ENCODE measurements around the gene KCNJ11. TPM values are rescaled to one million over a fixed set of nuclear protein-coding genes. Genes with fewer than 3 reads are reported as not detected.

Gene KCNJ11
- total RNA-seq, 1 donor from 2014 or later = 1.9 TPM

DNA sequence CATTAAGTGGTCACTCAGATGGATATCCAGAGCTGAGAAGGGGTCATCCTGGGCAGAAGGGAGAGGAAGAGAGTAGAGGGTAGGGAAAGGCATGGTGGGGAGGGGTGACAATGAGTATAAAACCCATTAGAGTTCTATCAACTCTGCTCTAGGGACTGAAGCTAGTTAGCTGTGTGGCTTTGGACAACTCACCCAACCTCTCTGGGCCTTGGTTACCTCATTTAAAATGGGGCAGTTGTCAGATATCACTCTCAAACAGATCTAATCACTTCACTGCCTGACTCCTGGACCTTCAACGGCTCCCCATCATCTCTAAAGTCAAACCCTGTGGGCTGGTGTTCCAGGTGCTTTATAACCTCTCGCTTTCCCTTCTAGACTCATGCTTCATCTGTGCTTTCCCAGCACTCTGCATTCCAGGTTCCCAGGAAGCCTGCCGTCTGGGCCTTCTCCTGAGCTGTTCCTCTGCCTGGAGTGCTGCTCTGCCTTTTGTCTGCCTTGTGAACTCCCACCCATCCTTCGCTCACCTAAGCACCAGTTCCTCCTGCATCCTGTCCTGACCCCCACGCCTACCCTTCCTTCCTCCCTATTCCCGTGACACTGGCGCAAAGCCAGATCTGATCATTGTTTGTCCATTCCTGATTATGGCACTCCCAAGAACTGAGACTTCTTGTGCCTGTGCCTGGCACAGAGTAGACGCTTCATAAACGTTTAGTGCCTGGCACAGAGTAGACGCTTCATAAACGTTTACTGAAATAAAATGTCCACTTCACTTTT is 22.3 kb upstream of the KCNJ11 start:
- Mint-ChIP-seq H3K4me3 (no peak overlapping the region), H3K9me3 (no peaks in the 10 kb centered on the region), H3K36me3 (no peaks in the 10 kb centered on the region), H3K4me1 (peaks cover 17% of the 10 kb centered on the region), H3K27ac (peak overlapping the region; percentile 2), H3K27me3 (ENCODE audit: insufficient read depth, low read depth) (peaks cover 9% of the 10 kb centered on the region)
- TF ChIP-seq EZH2 (IDR thresholded peaks at IDR 0.05) (no peak), EZH2phosphoT487 (IDR thresholded peaks at IDR 0.05) (no peak)
- TF ChIP-seq, protein P1, sequence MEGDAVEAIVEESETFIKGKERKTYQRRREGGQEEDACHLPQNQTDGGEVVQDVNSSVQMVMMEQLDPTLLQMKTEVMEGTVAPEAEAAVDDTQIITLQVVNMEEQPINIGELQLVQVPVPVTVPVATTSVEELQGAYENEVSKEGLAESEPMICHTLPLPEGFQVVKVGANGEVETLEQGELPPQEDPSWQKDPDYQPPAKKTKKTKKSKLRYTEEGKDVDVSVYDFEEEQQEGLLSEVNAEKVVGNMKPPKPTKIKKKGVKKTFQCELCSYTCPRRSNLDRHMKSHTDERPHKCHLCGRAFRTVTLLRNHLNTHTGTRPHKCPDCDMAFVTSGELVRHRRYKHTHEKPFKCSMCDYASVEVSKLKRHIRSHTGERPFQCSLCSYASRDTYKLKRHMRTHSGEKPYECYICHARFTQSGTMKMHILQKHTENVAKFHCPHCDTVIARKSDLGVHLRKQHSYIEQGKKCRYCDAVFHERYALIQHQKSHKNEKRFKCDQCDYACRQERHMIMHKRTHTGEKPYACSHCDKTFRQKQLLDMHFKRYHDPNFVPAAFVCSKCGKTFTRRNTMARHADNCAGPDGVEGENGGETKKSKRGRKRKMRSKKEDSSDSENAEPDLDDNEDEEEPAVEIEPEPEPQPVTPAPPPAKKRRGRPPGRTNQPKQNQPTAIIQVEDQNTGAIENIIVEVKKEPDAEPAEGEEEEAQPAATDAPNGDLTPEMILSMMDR (IDR thresholded peaks at IDR 0.05) = no peak
- no peaks in the 10 kb centered on the region for H3K36me3 ChIP-seq
- peaks cover 11% of the 10 kb centered on the region for H3F3A ChIP-seq (ENCODE audit: low read depth)
- H2AFZ ChIP-seq (replicated peaks) = no peak overlapping the region
- no peak overlapping the region for H3K27ac ChIP-seq
- H3K9ac ChIP-seq = no peak overlapping the region
- no peaks in the 10 kb centered on the region for H3K9me3 ChIP-seq (ENCODE audit: low read depth)
- no peaks in the 10 kb centered on the region for H3K79me2 ChIP-seq (ENCODE audit: low read depth)
- H3K4me3 ChIP-seq = no peak overlapping the region
- H3K4me1 ChIP-seq = peaks cover 18% of the 10 kb centered on the region
- no peak overlapping the region for H3K4me2 ChIP-seq
- H3K27me3 ChIP-seq = peaks cover 18% of the 10 kb centered on the region
- peaks cover 4% of the 10 kb centered on the region for H4K20me1 ChIP-seq (ENCODE audit: low read depth)
- no peak for DNase-seq (ENCODE audit: low spot score)

DNA sequence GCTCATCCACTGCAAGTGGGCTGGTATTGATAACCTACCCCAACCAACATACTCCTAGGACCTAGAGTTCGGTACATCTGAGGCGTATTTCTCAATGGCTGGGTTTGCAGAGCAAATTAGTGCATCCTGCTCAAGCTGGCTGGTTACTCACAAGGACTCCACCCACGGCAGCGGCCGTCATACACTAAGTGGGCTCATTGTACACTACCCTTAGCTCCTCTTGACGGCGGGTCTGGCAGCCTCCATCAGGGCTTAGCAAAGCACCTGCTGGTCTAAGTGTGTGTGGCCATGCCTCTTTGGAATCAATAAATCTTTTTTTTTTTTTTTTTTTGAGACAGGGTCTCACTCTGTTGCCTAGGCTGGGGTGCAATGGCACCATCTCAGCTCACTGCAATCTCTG is 20.2 kb upstream of the KCNJ11 start:
- DNase-seq (ENCODE audit: low spot score) = no peak
- Histone ChIP-seq H3K9ac (no peak overlapping the region), H4K20me1 (ENCODE audit: low read depth) (peaks cover 4% of the 10 kb centered on the region), H3K36me3 (no peaks in the 10 kb centered on the region), H3F3A (ENCODE audit: low read depth) (peaks cover 11% of the 10 kb centered on the region), H3K9me3 (ENCODE audit: low read depth) (no peaks in the 10 kb centered on the region), H3K79me2 (ENCODE audit: low read depth) (no peaks in the 10 kb centered on the region), H3K27me3 (peaks cover under 1% of the 10 kb centered on the region), H3K4me1 (peaks cover 19% of the 10 kb centered on the region), H3K4me2 (no peak overlapping the region), H2AFZ (replicated peaks) (no peak overlapping the region), H3K27ac (no peak overlapping the region), H3K4me3 (no peak overlapping the region)
- Mint-ChIP-seq H3K27me3 (ENCODE audit: insufficient read depth, low read depth) (peaks cover 11% of the 10 kb centered on the region), H3K36me3 (no peaks in the 10 kb centered on the region), H3K4me3 (no peak overlapping the region), H3K4me1 (peaks cover 14% of the 10 kb centered on the region), H3K9me3 (no peaks in the 10 kb centered on the region), H3K27ac (no peak overlapping the region)
- TF ChIP-seq, protein P1 (IDR thresholded peaks at IDR 0.05) = no peak
- TF ChIP-seq EZH2phosphoT487 (IDR thresholded peaks at IDR 0.05) (no peak), EZH2 (IDR thresholded peaks at IDR 0.05) (no peak)

DNA sequence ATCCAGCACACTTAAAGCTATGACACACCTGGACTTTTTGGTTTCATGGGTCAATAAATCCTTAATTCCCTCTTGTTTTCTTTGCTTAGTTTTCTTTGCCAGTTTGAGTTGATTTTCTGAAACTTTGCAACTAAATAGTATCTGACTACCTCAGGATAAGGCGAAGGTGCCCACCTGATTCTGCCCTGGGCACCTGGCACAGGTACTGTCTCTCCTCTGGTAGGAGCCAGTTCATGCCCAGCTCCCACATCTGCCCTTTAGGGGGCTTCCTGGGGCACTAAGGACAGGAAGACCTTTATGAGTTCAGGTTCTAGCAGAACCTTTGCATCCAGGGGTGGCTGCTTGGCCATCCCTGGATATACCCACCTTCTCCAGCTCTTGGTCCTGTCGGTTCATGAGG is 19.6 kb upstream of the KCNJ11 start:
- H3K4me1 Mint-ChIP-seq = peaks cover 8% of the 10 kb centered on the region
- H3K27me3 Mint-ChIP-seq (ENCODE audit: insufficient read depth, low read depth) = peaks cover 11% of the 10 kb centered on the region
- H3K4me2 ChIP-seq = no peak overlapping the region
- H3K9ac ChIP-seq = no peak overlapping the region
- DNase-seq (ENCODE audit: low spot score) = no peak
- no peak overlapping the region for H3K4me3 Mint-ChIP-seq
- no peak overlapping the region for H3K27ac ChIP-seq
- H3K27ac Mint-ChIP-seq = no peak overlapping the region
- peaks cover under 1% of the 10 kb centered on the region for H4K20me1 ChIP-seq (ENCODE audit: low read depth)
- H3K36me3 ChIP-seq = no peaks in the 10 kb centered on the region
- no peak overlapping the region for H2AFZ ChIP-seq (replicated peaks)
- no peaks in the 10 kb centered on the region for H3K9me3 Mint-ChIP-seq
- no peaks in the 10 kb centered on the region for H3K36me3 Mint-ChIP-seq
- peaks cover 13% of the 10 kb centered on the region for H3K4me1 ChIP-seq
- no peaks in the 10 kb centered on the region for H3K27me3 ChIP-seq
- TF ChIP-seq, protein P1 (IDR thresholded peaks at IDR 0.05) = no peak
- TF ChIP-seq EZH2 (IDR thresholded peaks at IDR 0.05) (no peak), EZH2phosphoT487 (IDR thresholded peaks at IDR 0.05) (no peak)
- no peaks in the 10 kb centered on the region for H3K9me3 ChIP-seq (ENCODE audit: low read depth)
- H3F3A ChIP-seq (ENCODE audit: low read depth) = peaks cover 5% of the 10 kb centered on the region
- no peak overlapping the region for H3K4me3 ChIP-seq
- H3K79me2 ChIP-seq (ENCODE audit: low read depth) = no peaks in the 10 kb centered on the region

Measured in neural progenitor cell (in vitro differentiated cells).